Activated CD4-positive, CD25-positive, alpha-beta regulatory T cell treated with anti-CD3 and anti-CD28 coated beads, Interleukin-2, amount 50 U/mL, for 72 hours (primary cell): Measurements from ENCODE around the gene PIM2.
A peak's percentile ranks its signal among the peaks of the same experiment; 100 is the strongest.

ENCODE experiments used
- DNase-seq: peaks from one replicate; pipeline ENCODE4 v3.0.0; 2021

Gene PIM2

DNA sequence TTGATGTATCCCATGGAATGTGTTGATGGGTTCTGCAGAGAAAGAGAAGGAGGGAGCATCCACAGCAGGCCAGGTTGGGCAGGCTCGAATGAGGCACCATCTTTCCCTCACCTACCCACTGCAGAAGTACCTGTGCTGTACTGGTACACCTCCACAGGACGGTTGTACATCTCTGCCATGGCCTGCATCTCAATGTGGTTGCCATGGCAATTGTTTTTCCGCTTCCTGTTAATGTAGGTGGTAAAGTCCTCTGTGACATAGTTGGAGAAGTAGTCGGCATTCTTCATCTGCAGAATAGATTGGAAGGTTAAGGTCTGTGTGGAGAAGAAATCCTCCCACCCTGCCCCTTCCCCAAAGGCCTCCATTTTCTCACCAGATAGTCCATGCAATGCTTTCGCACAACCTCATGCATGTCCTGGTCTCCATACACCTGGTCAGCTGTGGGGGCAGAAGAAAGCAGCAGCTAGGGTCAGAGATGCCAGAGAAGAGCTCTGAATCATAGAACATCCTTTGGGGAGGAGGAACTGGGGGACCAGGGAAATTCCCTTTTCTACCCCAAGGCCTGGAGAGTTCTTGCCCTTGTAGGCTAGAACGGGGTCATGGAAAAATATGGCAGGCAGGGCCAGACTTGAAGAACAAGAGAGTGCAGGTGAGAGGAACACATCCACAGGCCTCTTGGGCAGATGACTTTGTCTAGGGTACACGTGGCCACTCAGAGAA, 15.9 kb upstream of the PIM2 start:
- no peak for DNase-seq

DNA sequence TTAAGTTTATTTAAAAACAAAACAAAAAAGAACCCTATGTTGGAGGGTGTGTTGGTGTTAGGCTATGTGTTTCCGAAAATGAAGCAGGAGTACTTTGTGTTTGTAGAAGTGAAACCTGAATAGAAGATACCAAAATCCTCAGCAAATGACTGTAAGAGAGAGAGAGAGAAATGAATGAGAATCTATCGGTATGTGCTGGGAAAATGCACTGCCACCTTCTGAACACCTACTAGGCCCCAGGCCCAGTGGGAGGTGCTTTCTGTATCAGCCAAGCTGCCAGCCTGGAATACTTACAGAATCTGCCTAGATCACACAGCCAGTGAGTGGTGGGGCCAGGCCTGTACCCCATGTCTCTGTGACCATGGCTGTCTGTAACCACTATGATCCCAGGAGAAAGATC, 14.9 kb upstream of the PIM2 start:
- no peak for DNase-seq

DNA sequence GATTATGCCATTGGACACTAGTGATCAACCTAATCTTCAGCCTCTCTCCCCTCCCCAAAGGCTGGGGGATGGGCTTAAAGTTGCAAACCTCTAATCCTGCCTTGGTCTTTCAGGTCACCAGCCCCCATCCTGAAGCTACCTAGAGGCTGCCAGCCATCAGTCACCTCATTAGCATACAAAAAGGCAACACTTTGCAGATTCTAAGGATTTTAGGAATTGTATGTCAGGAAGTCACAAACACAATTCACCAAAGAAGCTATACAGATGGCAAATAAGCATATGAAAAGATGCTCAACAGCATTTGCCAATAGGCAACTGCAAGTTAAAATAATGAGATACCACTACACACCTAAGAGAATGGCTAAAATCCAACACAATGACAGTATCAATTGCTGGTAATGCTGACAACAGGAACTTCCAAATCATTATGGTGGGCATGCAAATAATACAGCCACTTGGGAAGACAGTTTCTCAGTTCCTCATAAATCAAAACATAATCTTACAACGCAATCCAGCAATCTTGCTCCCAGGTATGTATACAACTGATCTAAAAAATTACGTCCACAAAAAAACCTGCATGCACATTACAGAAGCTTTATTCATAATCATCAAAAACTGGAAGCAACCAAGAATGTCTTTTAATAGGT, 9.0 kb upstream of the PIM2 start:
- DNase-seq = no peak

DNA sequence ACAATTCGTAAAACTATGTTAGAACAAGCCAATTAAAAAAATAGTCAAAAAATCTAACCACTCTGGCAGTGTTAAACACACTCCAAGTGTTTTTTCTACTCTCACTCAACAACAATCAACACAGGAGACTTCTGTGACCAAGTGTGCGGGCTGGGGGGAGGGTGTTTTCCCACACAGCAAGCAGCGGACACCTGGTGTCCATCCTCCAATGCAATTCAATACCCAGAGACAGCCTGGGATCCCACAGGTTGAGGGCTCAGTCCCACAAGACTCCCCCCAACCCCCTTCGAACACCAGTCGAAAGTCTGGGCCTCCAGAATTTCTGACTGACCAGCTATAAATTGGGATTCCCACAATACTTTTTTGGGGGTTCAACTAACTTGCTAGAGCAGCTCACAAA, 8.3 kb upstream of the PIM2 start:
- DNase-seq = no peak

DNA sequence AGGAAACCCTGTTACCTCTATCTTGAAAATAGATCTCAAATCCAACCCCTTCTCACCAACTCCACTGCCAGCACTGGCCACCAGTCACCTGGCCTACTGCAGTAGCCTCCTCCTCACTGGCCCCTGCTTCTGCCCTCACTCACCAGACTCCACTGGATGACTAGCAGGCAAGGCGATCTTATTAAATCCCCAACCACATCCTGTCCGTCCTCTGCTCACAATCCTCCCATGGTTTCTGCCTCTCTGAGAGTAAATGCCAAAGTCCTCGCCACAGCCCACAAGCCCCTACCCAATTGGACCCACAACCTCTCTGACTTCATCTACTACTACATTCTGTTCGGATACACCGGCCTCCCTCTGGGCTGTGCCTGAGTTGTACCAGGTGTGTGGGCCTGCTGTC, 5.4 kb upstream of the PIM2 start:
- peak; percentile 49 for DNase-seq

DNA sequence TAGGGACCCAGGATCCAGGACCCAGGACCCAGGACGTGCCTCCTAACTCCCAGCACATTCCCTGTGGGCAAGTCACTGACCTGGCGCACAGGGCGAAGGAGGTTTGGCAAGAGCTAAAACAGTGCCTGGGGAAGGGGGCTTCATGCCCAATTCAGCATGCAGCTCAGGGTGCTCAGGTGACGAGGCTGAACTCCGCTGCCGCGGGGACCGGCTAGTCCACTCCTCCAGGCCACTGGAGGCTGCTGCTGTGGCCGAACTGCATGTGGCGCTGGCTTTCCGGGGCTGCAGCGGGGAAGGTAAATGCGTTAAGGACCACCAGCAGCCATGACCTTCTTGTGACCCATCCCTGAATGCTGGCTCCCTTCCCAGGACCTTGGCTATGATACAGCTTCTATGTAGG, 4.9 kb upstream of the PIM2 start:
- no peak for DNase-seq

DNA sequence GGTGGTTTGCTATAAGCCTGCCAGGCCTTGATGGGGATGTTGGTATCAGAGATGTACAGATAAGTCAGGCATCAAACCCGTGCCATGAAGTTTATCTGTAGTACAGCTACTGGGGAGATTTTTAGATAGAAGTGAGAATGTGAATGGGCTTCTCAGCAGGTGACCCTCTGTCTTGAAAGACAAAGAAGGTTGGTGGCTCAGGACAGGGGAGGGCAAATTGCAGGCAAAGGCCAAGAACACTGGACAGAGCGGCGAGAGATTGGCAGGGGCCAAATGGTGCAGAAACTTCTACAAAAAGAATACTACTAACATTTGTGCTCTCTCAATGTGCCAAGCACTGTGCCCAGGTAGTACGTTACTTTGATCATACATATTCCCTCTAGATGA, 1.9 kb upstream of the PIM2 start:
- no peak for DNase-seq

DNA sequence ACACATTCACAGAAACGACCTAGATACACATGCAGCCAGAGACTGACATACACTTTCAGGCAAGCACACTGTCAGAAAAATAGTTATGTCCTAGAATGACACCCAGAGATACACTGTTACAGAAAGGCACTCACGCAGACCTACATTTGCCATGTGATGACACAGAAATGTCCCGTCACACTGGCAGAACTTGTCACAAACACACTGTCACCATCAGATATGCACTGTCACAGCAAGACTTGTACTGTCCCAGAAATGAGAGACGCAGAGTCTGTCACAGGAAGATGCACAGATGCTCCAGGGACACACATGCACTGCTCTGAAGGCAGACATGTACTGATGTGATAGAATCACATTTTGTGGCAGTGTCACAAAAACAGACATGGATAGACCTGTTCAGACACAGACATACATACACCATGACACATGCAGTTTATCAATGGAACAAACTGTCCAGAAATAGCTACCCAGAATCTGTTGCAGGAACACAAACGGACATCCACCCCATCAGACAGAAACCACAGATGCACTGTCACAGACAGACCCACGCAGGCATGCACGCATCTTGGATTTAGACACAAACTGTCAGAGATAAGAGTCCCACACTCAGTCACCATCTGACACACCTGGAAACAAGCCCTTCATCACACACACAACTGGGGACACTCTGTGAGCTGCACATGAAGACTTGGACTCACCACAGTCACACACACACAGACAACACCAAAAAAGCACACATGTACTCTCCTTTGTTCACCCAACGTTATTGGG, 1.3 kb upstream of the PIM2 start:
- DNase-seq = no peak

DNA sequence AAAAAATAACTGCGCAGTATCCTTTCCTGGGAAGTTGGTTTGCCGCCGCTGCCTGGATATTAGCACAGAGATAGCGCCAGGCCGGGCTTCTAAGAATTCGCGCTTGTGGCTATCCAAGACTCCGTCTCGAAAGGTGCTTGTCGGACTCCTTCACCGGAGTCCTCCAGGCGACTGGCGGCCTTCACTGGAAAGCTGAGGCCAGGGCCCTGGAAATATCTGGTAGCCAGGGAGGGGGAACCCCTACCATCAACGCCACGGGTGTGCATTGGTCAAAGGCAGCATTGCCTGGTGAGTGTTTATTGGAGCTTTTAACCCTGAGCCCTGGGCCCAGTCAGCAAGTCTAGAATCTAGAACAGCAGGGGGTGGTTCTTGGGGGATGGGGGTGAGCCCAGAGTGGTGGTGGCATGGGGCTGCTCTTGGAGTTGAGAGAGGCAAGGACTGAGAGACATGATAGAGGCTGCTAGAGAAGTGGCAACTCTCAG, 577 bp upstream of the PIM2 start:
- DNase-seq = peak; percentile 63

DNA sequence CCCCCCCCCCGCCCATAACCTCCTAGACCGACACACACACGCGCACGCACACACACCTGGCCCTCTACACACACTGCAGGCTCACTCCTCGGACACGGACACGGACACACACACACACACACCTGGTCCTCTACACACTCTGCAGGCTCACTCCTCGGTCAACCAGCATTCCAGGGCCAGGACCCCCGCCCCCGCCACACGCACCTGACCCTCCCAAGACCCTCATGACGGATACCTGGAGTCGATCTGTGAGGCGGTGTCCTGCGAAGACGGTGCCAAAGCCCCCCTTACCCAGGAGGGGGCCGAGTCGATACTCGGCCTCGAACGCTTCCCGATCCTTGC, 552 bp downstream of the PIM2 start:
- DNase-seq = no peak

DNA sequence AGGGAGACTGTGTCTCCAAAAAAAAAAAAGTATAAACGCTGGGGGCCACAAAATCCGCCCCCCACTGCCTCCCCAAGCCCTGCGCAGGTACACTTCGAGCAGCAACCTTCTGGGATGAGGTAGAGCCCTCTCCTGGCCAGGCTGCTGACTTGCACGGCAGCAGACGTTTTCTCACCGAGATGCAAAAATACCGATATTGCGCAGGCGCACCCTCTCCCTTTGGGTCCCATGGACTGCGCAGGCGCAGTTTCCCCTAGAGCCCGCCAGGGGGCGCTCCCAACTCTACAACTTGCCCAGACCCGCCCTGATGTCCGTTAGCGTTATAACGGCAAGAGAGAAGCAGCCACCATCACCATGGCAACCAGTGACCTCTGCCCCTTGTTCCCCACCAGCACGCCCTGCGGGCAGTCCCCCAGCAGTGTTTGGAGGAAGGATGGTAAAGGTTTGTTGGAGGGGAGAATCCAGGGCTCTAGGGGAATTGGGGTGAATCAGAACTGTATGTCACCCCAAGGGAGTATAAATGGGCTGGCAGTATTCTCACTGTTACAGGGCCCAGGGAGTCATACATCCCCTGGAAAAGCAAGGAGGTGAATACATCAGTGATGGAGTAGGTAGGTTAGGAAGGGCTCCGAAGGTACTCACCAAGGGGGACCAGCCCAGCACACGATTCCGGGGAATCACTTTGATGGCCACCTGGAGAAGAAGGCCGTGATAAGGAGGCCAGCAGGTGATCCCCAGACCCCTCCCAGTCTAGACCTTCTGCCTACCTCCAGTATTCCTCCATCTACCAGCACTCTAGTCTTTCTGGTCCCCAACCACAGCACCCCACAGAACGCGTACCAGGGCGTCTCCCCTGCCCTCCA, 1.5 kb downstream of the PIM2 start:
- peak; percentile 87 for DNase-seq

DNA sequence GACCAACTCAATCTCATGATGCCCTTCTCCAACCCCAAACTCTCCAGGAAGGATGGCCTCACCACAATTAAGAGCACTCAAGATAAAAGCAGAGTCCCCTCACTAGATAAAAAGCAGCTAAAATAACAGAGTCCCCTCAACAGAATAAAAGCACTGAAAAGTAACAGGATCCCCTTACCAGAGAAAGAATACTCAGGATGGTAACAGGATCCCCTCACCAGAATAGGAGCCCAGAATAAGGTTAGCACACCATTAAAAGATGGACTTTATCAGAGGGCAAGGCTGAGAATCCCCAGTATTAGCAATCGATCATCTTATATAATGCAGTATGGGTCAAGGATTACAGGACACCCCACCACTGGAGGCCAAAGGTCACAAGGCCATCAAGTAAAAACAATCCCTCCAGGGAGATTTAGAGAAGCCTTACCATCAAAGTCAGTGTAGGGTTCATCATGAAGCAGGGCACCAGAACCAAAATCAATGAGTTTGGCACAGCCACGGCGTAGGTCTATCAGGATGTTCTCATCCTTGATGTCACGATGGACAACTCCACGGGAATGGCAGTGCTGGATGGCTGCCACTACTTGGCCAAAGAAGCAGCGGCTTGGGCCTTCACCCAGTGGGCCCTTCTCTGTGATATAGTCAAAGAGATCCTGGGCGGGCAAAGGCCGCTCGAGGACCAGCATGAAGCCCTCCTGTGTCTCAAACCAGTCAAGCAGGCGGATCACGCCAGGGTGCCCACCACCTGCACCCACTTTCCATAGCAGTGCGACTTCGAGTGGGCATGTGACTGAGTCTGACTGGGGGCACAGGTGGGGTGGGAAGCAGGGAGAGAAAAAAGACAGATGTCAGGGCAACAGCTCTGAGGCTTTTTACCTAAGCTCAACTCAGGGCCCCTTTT, 4.0 kb downstream of the PIM2 start:
- no peak for DNase-seq

DNA sequence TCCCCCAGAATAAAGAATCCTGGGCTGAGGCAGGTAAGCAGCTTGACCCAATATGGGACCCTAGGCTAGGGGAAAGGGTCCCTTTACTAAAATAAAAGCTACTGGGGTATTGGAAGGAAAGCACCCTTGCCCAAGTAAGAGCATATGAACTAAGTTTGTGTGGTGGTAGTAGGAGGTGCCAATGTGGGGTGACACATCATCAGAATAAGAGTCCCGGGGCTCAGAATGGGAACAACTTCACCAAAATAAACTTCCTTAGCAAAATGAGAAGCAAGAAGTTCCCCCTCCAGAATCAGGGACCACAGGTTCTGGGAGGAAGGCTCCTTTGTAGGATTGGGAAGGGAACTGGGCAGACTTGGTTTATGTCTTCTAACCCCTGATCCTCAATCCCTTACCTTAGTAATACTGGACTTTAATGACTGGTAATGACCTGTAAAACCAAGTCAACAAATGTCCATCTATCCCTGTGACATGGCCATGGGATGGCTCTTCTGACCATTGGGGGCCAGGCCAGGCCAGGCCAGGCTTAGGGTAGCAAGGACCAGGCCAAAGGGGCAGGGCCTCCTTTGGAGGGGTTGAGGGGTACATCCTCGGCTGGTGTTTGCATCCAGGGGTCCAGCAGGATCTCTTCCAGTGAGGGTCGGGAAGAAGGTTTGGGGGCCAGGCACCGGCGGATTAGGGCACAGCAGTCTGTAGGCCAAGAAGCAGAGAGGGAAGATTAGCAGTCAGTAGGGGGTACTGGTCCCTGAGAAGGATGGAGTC, 5.0 kb downstream of the PIM2 start:
- DNase-seq = no peak

DNA sequence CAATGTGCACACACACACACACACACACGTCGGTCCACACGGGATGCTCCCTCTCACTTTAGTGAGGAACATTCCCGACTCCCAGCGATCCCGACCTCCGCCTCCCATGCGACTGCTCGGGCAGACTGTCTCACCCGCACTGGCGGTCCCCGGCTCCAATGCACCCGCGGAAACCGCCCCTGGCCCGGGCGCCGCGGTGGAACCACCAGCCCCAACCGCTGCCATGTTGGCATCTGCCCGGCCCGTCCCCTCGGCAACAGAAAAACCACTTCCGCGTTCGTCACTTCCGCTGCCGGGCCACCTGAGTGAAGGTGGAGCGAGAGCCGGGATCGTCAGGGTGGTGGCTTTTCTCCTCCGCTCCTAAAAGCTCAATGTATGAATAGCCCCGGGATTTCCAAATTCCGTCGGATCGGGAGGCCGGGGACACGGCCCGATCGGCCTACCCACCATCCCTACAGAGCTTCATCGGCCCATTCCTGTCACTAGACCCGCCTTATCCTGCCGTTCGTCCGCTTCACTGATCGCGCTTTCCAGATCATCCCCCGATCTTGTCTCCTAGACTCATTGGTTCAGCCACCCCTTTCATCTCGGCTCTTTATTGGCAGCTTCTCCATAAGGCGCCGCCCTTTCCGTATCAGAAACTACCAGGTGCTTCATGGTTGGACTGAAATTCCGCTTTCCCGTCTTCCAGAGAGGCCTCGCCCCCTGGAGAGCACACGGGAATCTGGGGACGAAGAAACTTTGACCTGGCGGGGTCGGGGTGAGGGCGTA, 7.2 kb downstream of the PIM2 start, which contains the start of gene SLC35A2:
Gene SLC35A2, minus strand, starts transcription at position 235 of the 771 bp plus-strand sequence. Its CDS starts 10 bp downstream, at position 225.
- DNase-seq = peak; percentile 87

DNA sequence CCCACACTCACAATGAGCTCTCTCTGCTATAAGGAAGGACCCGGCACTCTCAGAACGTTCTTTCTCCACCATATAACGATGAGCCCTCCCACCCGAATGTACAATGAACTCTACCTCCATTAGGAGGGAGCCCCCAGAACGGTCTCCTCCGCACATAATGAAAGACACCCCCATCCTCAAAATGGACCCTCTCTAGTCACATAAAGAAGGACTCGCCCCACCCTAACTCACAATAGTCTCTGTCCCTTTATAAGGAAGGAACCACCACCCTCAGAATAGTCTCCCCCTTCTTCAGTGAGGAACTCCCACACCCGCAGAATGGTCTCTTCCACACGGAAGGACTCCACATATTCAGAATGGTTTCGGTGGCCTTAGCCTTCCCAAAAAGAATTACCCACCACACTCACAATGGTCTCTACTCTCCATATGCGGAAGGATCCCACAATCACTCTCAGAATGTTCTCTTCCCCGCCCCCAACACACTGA, 7.9 kb downstream of the PIM2 start:
- DNase-seq = no peak

DNA sequence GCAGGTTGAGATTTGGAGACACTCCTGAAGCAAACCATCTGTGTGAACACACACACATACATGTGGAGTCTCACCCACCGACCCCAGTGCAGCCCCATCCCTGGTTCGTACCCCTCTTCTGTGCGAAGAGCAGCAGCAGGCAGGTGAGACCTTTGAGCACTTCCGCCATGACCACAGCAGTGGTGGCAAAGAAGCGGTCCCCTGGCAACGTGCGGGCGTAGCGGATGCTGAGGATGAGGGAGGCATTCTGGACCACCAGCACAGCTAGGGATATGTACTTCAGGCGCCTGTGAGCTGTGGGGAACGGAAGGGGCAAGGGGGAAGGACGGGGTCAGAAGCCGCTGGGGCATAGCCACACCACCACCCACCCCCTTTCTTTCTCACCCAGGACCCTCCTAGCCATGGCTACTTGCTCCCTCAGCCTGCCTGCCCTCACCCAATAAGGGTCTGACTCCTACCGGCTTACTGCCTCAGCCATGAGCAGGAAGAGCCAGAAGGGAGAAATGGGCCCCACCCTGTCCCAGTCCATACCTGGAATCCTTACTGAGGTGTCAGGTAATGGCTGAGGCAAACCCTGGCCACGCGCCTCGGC, 9.0 kb downstream of the PIM2 start:
- no peak for DNase-seq

DNA sequence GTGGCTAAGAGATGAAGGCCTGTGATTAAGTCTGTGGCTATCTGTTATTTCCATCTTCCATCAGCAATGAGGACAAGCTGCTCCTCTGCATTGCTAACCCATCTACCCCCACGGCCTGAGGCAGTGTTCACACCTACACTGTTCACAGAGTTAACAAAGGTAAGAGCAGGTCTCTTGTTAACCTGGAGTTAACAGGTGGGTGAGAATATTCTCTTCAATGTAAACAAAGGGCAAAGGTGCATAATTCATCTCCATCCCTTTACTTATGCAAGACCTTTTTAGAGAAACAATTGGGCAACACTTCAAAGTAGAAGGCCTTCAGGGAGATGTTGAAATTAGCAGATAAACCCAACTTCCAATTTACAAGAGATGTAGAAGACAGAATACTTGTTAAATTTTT, 10.2 kb downstream of the PIM2 start:
- no peak for DNase-seq

DNA sequence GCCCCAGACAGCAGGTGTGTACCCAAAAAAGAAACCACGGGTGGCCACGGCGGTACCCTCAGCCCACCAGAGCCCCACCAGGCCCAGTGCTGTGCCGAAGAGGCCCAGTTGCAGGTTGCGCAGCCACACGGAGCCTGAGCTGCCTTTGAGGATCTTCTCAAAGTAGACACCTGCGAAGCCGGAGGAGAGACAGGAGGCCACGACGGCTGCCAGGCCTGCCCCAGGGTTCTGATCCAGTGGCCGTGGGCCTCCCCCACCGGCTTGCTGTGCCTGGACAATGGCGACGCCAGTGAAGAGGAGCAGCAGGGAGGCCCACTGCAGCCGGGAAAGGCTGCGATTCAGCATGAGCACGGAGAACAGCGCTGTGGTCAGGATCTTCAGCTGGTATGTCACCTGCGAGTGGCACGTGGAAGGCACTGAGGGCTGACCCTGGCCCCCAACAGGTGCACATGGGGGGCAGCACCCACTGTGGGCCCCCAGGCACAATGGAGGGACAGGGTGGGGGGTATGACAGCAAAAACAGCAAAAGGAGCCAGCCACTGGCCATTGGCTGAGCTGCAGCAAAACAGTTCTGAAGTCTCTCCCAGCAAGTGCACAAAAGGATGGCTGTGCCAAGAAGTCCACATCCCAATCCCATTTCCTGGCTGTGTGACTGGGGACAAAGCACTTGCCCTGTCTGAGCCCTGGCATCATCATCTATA, 13.6 kb downstream of the PIM2 start:
- no peak for DNase-seq

DNA sequence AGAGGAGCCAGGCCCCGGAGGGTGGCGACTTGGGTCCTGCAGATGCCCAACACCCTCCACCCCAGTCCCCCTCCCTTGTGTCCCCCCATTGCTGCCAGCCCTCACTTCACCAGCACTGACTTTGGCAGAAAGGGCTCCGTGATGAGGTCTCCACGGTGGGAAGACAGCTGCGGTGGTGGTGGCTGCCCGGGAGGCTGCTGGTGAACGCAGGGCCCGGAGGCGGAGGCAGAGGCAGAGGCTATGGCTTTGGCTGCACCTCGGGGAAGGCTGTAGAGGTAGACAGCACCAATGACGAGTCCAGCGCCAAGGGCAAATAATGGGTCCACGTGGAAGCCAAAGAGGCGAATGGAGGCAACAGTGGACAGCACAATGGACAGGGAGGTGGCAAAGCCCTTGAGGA, 14.2 kb downstream of the PIM2 start:
- no peak for DNase-seq
